GM10248 (cell line): ENCODE measurements around the gene RBPJL.

Experiments used
- CTCF ChIA-PET: fragments of 300-600 bp; sonication (Branson Sonifier 250); formaldehyde crosslinking; extraction: SDS; loops from one replicate; lab custom pipeline; 2021; ENCODE audit warnings: antibody characterized with exemption; lab: Yijun Ruan, JAX
- POLR2A ChIA-PET: fragments of 350-650 bp; sonication (Branson Sonifier 250); formaldehyde crosslinking; extraction: SDS; loops from one replicate; lab custom pipeline; 2020; ENCODE audit warnings: antibody characterized with exemption; lab: Yijun Ruan, JAX
- DNase-seq: peaks from one replicate; pipeline ENCODE4 v3.0.0; 2012; ENCODE audit errors: extremely low spot score
- CTCF ChIP-seq: IDR thresholded peaks from 2 replicates; pipeline ENCODE4 v1.5.1; 2012; ENCODE audit warnings: mild to moderate bottlenecking, low read depth; ENCODE audit errors: extremely low read depth, missing control alignments, control extremely low read depth

The RBPJL gene

DNA sequence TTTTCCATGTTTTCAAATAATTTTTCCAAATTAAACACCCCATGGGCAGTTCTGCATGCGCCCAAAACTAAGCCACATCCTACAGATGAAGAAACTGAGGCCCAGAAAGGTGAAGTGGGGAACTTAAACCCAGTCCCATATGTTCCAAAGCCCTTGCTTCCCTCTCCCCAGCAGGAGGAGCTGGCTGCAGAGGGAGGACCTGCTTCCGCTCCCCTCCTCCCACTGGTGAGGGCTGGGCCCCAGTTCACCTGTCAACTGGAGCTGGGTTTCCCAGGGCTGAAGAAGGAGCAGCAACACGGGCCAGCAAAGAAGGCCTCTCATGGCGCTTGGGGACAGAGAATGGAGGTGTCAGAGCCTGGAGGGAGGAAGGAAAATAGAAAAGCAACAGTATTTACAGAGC lies 1.4 kb upstream of the RBPJL start:
- ChIA-PET POLR2A (no interaction called here), CTCF (interaction anchor here (1.0 to 7.2 kb wide), 5 partner anchors 13 to 466 kb away, joined by 3 to 110 read pairs (median 3); no protein-coding TSS in a partner anchor)
- no peak for TF ChIP-seq CTCF
- no peak for DNase-seq

DNA sequence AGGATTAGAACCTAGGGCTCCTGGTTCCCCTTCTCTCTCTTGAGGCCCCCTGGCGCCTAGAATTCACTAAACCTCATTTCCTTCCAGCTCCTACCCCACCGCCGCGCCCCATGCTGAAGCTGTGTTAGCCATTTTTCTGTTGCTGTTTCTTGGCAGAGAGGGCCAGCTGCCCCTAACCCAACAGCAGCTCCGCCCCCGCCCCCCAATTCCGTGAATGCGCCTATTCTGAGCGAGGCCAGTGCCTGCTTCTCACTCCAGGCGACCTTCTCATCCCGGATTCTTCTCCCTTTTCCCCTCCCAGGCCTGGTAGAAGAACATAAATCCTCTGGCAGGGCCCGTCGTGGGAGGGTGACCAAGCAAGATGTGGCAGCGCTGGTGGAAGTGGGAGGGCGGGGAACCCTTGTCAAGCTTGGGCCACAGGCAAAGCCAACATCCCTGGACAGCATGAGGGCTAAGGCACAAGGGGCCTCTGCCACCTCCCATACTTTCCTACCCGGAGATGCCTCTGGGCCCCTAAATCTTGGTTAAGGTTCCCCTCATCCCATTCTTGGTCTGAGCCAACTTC lies 518 bp downstream of the RBPJL start:
- ChIA-PET POLR2A (no interaction called here), CTCF (no interaction called here)
- DNase-seq = no peak
- no peak for TF ChIP-seq CTCF

- DNase-seq = no peak
- POLR2A ChIA-PET = no interaction called here
- CTCF ChIA-PET = interaction anchor here (0.8 to 1.3 kb wide), 2 partner anchors 11 to 17 kb away, joined by 3 to 7 read pairs; no protein-coding TSS in a partner anchor
- TF ChIP-seq CTCF = no peak
These were observed 1.6 kb downstream of the RBPJL start, which contains the start of gene MATN4 for GRCh38 chr20:45308117-45308778. Gene MATN4 (minus strand): TSS chr20:45308299. CDS start chr20:45305582, 2,717 bp downstream.

DNA sequence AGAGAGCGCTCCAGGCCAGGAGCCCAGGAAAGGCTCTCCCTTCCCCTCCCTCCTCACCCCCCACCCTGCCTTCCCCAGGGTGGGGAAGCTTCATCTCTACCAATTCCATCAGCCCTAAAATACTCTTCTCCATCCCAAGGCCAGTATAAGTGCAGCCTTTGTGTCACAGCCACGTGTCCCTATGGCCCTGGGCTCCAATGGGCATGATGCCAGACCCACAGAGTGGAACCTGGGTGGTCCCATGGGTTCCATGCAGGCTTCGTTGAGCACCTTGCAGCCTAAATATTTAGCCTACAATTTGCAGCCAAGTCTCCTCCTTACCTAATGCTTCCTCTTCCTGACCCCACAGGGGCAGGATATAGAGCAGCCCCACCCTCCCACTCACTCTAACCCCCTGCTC lies 2.4 kb downstream of the RBPJL start:
- no peak for DNase-seq
- ChIA-PET CTCF (interaction anchor here (1.4 kb wide), 1 partner anchor 15 kb away, joined by 7 read pairs; no protein-coding TSS in a partner anchor), POLR2A (no interaction called here)
- TF ChIP-seq CTCF = no peak

GRCh38 chr20:45311589-45312211 lies 5.1 kb downstream of the RBPJL start:
- peak; percentile 79 for TF ChIP-seq CTCF
- DNase-seq = peak; percentile 81
- ChIA-PET POLR2A (no interaction called here), CTCF (interaction anchor here (0.7 to 3.9 kb wide), 14 partner anchors 9 to 460 kb away, joined by 3 to 19 read pairs (median 4); partner anchors contain the start of gene SYS1)

DNA sequence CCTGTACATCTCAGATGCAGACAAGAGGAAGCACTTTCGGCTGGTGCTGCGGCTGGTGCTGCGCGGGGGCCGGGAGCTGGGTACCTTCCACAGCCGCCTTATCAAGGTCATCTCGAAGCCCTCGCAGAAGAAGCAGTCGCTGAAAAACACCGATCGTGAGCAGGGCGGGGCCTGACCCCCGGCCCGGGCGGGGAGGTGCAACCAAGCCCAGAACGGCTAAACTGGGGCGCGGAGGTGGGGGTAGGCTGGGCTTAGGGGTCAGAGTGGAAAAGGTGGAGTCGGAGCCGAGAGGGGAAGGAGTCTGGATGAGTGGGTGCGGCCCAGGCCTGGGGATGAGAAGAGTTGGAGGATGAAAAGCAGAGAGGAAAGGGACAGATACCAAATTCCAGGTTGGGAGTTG lies 5.6 kb downstream of the RBPJL start:
- no peak for TF ChIP-seq CTCF
- ChIA-PET POLR2A (no interaction called here), CTCF (interaction anchor here (0.7 to 3.9 kb wide), 14 partner anchors 9 to 459 kb away, joined by 3 to 19 read pairs (median 4); partner anchors contain the start of gene SYS1)
- no peak for DNase-seq
